HG02981 (cell line): ENCODE results near the gene PRCD.
"Not testable (repeated sequence)": the region's sequence is repeated elsewhere in the genome, so short reads cannot be mapped to it uniquely, and the experiment has no call there.

Experiments used
- ATAC-seq: cut with Tn5 transposase; IDR thresholded peaks from one replicate; pipeline ENCODE4 v1.9.1; 2021; ENCODE audit warnings: mild to moderate bottlenecking, moderate library complexity; ENCODE audit not compliant: unreplicated experiment

PRCD gene

GRCh38 chr17:76525513-76525833 lies 14.4 kb upstream of the PRCD start:
- not testable (repeated sequence) for ATAC-seq

DNA sequence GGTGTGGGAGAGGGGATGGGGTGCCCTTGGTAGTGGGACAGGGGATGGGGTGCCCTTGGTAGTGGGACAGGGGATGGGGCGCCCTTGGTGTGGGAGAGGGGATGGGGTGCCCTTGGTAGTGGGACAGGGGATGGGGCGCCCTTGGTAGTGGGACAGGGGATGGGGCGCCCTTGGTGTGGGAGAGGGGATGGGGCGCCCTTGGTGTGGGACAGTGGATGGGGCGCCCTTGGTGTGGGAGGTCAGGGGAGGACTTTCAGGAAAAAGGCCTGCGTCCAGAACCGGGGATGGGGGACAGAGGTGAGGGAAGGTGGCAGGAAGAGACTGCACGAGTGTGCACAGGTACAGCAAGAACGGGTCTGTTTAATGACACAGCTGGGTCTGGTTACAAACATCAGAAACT lies 12.8 kb upstream of the PRCD start:
- ATAC-seq: not testable (repeated sequence)

- ATAC-seq: peak; percentile 42
Observed at GRCh38 chr17:76527430-76528111, 12.3 kb upstream of the PRCD start.

DNA sequence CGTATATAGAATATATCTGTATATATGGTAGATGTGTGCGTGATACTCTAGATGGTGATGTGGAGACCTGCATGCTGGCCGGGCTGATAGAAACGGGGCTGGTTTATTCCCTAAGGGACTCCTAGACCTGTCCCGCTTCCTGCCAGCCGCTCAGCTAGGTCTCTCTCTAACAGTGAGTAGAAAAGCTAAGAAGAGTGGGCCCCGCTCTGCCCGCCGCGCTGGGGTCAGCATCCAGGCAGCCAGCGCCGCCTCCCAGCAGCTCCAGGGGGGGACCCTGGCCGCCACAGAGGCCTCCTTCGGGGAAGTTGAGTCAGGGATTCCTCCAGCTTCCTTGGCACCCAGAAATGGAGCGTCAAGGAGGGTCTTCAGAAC lies 11.7 kb upstream of the PRCD start:
- peak; percentile 42 for ATAC-seq

GRCh38 chr17:76528528-76529223 lies 11.2 kb upstream of the PRCD start:
- ATAC-seq: no peak

GRCh38 chr17:76529224-76530094 lies 10.4 kb upstream of the PRCD start:
- ATAC-seq: no peak

DNA sequence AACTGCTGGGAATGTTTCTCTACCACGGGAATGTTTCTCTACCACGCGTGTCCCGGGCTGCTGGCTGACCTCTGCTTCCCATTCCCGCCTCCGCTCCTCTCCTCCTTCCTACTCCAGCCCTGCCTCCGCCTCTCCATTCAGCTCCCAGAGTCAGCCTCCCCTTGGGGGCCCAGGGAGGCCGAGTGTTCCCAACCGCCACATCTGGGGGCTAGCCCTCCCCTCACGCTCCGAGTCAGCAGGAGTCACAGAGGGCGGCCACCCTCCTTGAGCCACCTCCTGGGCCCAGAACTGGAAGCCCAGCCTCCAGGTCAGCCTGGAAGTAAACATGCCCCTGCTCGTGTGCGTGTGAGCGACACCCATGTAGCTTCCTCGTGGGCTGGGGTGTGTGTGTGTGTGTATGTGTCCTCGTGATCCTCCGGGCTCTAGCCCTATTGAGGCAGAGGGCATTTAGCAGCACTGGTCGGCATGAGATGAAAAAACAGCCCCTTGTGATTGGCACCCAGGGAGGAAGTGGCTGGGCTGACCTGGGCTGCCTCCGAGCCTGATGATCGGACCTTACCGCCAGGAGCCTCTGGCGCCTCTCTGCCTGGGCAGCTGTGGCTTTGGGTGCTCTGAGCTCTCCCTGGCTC lies 9.6 kb upstream of the PRCD start:
- ATAC-seq: no peak

DNA sequence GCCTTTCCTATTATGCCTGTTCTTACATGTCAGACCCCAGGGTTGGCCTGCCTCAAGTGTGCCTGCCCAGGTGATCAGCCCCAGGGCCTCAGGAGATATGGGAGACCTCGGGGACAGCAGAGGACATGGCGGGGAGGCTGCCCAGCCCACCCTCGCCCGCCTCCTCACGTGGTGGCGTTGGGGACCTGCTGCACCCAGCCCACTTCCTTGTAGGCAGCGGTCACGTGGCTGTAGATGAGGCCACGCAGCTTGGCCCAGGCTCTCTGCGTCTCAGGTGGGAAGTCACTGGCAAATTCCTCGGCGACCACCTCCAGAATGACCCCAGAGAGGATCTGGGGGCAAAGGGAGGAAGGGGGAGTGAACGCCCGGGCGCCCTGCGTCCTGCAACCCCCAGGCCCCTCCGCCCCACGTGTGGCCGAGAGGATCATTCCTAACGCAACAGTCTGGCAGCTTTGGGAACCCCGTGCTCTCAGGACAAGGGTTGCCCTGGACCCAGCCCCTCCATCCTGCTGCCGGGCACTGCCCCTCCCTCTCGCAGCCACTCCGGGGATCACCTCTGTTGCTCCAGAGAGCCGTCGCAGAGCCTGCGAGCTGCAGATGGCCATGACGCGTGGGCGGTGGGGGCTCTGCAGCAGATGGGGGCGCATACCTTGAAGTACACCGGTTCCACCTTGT lies 8.9 kb upstream of the PRCD start:
- no peak for ATAC-seq

DNA sequence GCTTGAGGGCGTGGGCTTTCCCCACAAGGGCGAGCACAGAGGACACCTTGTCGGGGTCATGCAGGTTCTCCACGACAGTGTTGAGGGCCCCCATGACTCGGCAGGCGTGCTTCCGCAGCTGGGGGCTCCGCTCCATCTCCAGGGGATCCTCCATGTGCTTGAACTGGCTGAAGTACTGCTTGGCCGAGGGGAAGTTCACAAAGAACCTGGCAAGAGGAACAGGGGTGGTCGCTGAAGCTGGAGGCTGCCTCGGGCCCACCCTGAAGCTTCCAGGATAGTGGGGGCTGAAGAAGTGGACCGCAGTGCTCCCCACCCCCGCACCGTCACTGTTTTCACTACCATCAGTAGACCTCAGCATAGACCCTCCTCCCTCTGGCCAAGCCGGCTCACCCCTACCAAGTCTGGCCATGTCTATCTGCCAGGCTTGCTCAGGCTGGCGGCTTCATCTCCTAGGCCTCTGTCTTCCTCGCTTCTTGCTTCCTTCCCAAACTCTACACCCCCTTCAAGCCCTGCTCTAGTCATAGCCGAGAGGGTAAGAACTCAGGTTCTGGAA lies 8.3 kb upstream of the PRCD start:
- ATAC-seq: no peak

- no peak for ATAC-seq
Observed at GRCh38 chr17:76532072-76532651, 7.7 kb upstream of the PRCD start.

GRCh38 chr17:76533640-76534359 lies 6.0 kb upstream of the PRCD start:
- not testable (repeated sequence) for ATAC-seq

- no peak for ATAC-seq
Observed at GRCh38 chr17:76534831-76535732, 4.8 kb upstream of the PRCD start.

DNA sequence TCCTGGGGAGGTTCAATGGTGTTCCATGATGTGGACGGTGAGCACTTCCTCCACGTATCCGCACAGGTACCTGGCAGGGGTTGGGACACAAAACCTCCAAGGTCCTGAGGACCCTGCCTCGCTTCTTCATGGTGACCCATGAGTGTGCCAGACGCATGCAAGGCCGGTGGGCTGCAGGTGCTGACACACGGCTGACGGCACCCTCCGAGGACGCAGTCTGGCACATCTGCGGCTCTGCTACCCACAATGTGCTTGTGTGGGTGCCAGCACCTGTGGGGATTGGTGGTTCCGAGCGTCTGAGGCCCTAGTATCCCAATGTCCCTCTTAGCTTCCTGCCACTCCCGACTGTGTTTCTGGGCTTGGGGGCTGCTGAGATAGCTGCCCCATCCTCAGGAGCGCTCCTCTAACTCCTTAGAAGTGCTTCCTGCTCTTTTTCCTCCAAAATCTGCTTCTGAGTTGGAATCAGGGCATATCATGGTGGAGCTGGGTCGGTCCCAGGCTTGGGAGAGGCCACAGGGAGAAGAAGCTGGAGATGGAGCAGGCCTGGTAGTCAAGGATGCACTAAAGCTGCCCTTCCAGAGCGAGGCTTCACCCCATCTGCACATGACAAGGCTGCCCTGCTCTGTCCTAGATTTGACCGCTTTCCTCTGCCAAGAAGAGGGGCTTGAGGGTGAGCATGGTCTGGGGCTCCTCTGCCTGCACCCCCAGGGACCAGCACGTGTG lies 3.9 kb upstream of the PRCD start:
- ATAC-seq: no peak

DNA sequence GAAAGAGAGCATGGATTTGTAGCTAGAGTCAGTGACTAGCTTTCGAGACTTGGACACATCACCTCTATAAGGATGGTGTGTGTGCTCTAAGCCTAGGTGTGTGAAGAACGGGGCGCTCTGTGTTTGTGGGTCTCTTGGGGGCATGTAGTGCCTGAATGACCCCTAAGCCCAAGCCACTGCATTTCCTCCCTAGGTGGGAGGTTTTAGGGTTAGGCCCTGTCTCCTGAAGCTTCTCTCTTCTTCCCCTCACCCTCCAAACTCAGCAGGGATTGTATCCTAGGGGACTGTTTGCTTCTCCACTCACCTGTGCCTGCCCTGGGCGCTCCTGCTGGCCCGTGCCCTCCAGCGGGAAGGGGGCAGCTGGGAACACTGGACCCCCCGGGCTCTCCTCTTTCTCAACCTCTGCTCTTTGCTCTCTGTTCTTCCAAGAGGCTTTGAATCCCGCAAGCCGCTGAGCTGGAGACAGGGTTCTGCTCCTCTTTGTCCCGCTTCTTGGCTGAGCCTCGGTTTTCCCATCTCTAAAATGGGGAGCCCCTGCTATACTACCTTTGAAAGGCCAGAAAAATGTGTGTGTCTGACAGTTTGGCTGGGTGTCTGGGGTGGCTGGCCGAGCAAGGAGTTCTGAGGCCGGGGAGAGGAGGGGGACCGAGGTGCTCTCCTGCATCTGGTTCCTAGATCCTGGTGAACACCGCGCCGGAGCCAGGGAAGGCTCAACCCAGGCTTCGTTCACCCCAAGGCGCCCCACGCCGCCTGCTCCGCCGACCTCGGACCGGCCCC lies 3.1 kb upstream of the PRCD start:
- ATAC-seq: no peak

- no peak for ATAC-seq
Observed at GRCh38 chr17:76537288-76537577, 2.6 kb upstream of the PRCD start.

GRCh38 chr17:76537578-76538280 lies 2.1 kb upstream of the PRCD start, which contains the start of gene CYGB:
TSS of gene CYGB (minus strand) at chr17:76537709. CDS start at chr17:76537542, 167 bp downstream.
- ATAC-seq: no peak
